ENCODE data around the gene SMOC2. TPM values are rescaled to one million over a fixed set of nuclear protein-coding genes. Genes with fewer than 3 reads are reported as not detected.

Gene SMOC2
- total RNA-seq, 2 donors from 2014 or later, result 17.8 to 167 TPM

- intact Hi-C loops (cut with DNase I), result no loop called here
- Histone ChIP-seq H3K9me3 (no peaks in the 10 kb centered on the region), H3K27ac (no peak overlapping the region), H3K4me3 (no peak overlapping the region), H3K36me3 (no peaks in the 10 kb centered on the region), H3K27me3 (replicated peaks; ENCODE audit: insufficient read depth) (no peaks in the 10 kb centered on the region), H3K4me1 (replicated peaks) (no peaks in the 10 kb centered on the region)
- 79% methylated on average over 4 of the region's 4 CpGs for WGBS
- TF ChIP-seq POLR2A (IDR thresholded peaks at IDR 0.05) (no peak), POLR2AphosphoS5 (IDR thresholded peaks at IDR 0.05) (no peak), CTCF (IDR thresholded peaks at IDR 0.05) (no peak)
- no peak for DNase-seq (ENCODE audit: low spot score)
Observed at GRCh38 chr6:168518348-168518745, 77.4 kb downstream of the SMOC2 start.

DNA sequence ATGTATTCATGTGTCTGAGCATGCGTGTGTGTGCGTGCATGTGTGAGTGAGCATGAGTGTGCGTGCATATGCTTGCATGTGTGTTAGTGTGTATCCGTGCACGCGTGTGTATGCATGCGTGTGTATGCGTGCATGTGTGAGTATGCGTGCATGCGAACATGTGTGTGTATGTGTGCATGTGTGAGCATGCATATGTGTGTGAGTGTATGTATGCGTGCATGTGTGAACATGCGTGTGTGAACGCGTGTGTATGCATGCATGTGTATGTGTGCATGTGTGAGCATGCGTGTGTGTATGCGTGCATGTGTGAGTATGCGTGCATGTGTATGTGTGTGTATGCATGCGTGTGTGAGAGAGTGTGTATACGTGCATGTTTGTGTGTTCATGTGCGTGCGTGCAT lies 77.9 kb downstream of the SMOC2 start:
- no peaks in the 10 kb centered on the region for H3K27me3 ChIP-seq (replicated peaks; ENCODE audit: insufficient read depth)
- no peak overlapping the region for H3K4me3 ChIP-seq
- H3K9me3 ChIP-seq, result no peaks in the 10 kb centered on the region
- intact Hi-C loops (cut with DNase I), result no loop called here
- WGBS, result 95% methylated on average over 21 of the region's 21 CpGs
- DNase-seq (ENCODE audit: low spot score), result no peak
- TF ChIP-seq POLR2A (IDR thresholded peaks at IDR 0.05) (no peak), CTCF (IDR thresholded peaks at IDR 0.05) (no peak), POLR2AphosphoS5 (IDR thresholded peaks at IDR 0.05) (no peak)
- H3K4me1 ChIP-seq (replicated peaks), result no peaks in the 10 kb centered on the region
- no peak overlapping the region for H3K27ac ChIP-seq
- no peaks in the 10 kb centered on the region for H3K36me3 ChIP-seq

- TF ChIP-seq POLR2A (IDR thresholded peaks at IDR 0.05) (no peak), CTCF (IDR thresholded peaks at IDR 0.05) (no peak), POLR2AphosphoS5 (IDR thresholded peaks at IDR 0.05) (no peak)
- Histone ChIP-seq H3K4me3 (no peak overlapping the region), H3K27me3 (replicated peaks; ENCODE audit: insufficient read depth) (no peaks in the 10 kb centered on the region), H3K9me3 (no peaks in the 10 kb centered on the region), H3K36me3 (no peaks in the 10 kb centered on the region), H3K4me1 (replicated peaks) (no peaks in the 10 kb centered on the region), H3K27ac (no peak overlapping the region)
- DNase-seq (ENCODE audit: low spot score), result no peak
- intact Hi-C loops (cut with DNase I), result no loop called here
- WGBS, result 88% methylated on average over 10 of the region's 10 CpGs
Observed at GRCh38 chr6:168520233-168520632, 79.2 kb downstream of the SMOC2 start.

- H3K9me3 ChIP-seq, result no peaks in the 10 kb centered on the region
- H3K36me3 ChIP-seq, result no peaks in the 10 kb centered on the region
- no peaks in the 10 kb centered on the region for H3K27me3 ChIP-seq (replicated peaks; ENCODE audit: insufficient read depth)
- peaks cover 6% of the 10 kb centered on the region for H3K4me1 ChIP-seq (replicated peaks)
- no peak overlapping the region for H3K27ac ChIP-seq
- no peak for TF ChIP-seq POLR2A (IDR thresholded peaks at IDR 0.05)
- TF ChIP-seq CTCF (IDR thresholded peaks at IDR 0.05), result no peak
- no peak for TF ChIP-seq POLR2AphosphoS5 (IDR thresholded peaks at IDR 0.05)
- WGBS, result 68% methylated on average over 13 of the region's 13 CpGs
- H3K4me3 ChIP-seq, result no peak overlapping the region
- intact Hi-C loops (cut with DNase I), result no loop called here
- DNase-seq (ENCODE audit: low spot score), result no peak
Observed at GRCh38 chr6:168524571-168525001, 83.6 kb downstream of the SMOC2 start.

- DNase-seq (ENCODE audit: low spot score), result no peak
- intact Hi-C loops (cut with DNase I), result no loop called here
- no peak for TF ChIP-seq CTCF (IDR thresholded peaks at IDR 0.05)
- no peak overlapping the region for H3K4me3 ChIP-seq
- no peaks in the 10 kb centered on the region for H3K9me3 ChIP-seq
- no peaks in the 10 kb centered on the region for H3K36me3 ChIP-seq
- H3K4me1 ChIP-seq (replicated peaks), result peaks cover 6% of the 10 kb centered on the region
- H3K27ac ChIP-seq, result no peak overlapping the region
- H3K27me3 ChIP-seq (replicated peaks; ENCODE audit: insufficient read depth), result no peaks in the 10 kb centered on the region
- 91% methylated on average over 8 of the region's 8 CpGs for WGBS
Observed at GRCh38 chr6:168525114-168525513, 84.1 kb downstream of the SMOC2 start.

Data from prostate gland (tissue), 2 donors.